ENCODE results near the gene PTH1R.

GRCh38 chr3:46878781-46879436, 1.4 kb downstream of the PTH1R start:
- TF ChIP-seq CTCF (IDR thresholded peaks at IDR 0.05; ENCODE audit: low read depth, low read length) (no peak), POLR2A (IDR thresholded peaks at IDR 0.05; ENCODE audit: extremely low read depth, insufficient read length) (no peak), MYC (IDR thresholded peaks at IDR 0.05; ENCODE audit: low read depth, low read length) (no peak)

Measured in NB4 (cell line).